ENCODE measurements around the gene DIS3L2. TPM values are rescaled to one million over a fixed set of nuclear protein-coding genes. Genes with fewer than 3 reads are reported as not detected.
"Not testable (repeated sequence)": the region's sequence is repeated elsewhere in the genome, so short reads cannot be mapped to it uniquely, and the experiment has no call there.

DIS3L2 gene
- total and polyA plus RNA-seq, 3 experiments from 2014 or later = 16.4 to 29.5 (median 28.6) TPM

GRCh38 chr2:232306741-232307305 is 345.3 kb downstream of the DIS3L2 start:
- POLR2A ChIA-PET = interaction anchor here (0.5 kb wide), 1 partner anchor 320 kb away, joined by 3 read pairs; no protein-coding TSS in a partner anchor
- Histone ChIP-seq H3K36me3 (ENCODE audit: insufficient read depth, low read length) (no peaks in the 10 kb centered on the region), H3K9me3 (ENCODE audit: low read length) (no peaks in the 10 kb centered on the region), H3K27ac (ENCODE audit: low read depth, low read length) (no peak overlapping the region), H3K27me3 (ENCODE audit: insufficient read depth, low read length, poor library complexity, severe bottlenecking) (no peaks in the 10 kb centered on the region), H3K4me1 (ENCODE audit: insufficient read depth, low read length) (peaks cover 33% of the 10 kb centered on the region), H3K4me3 (ENCODE audit: low read length) (no peak overlapping the region)
- Mint-ChIP-seq H3K27ac (peak overlapping the region; percentile 57 to 90 (median 84)), H3K36me3 (peaks cover 9 to 23% (median 11%) of the 10 kb centered on the region in 3 donors), H3K4me3 (peak overlapping the region in 3 of 7 donors; percentile 20 to 53 (median 30)), H3K27me3 (no peaks in the 10 kb centered on the region), H3K9me3 (peaks cover 0 to 2% (median 0%) of the 10 kb centered on the region in 5 donors), H3K4me1 (peaks cover 44 to 52% (median 49%) of the 10 kb centered on the region in 3 donors)
- no peak for DNase-seq
- CTCF ChIA-PET = interaction anchor here (0.8 to 2.2 kb wide), 4 partner anchors 9 to 19 kb away, joined by 3 to 9 read pairs (median 6); no protein-coding TSS in a partner anchor

DNA sequence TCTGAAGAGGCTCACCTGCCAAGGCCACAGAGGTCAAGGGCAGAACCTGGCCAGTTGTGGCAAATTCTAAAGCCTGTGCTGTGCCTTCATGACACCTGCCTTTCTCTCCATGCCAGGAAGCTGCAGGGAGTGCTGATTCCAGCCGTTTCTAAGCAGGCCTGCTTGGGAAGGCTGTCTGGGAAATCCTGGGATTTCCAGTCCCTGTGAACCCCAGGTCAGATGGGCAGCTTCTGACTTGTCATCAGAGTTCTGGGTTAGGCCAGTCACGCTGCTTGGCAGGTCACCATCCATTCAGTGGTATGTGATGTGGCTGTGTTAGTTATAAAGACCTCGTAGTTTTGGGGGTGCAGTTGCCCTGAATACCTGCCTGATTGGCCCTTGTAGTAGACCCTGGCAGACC is 346.3 kb downstream of the DIS3L2 start:
- Histone ChIP-seq H3K4me3 (ENCODE audit: low read length) (no peak overlapping the region), H3K27ac (ENCODE audit: low read depth, low read length) (no peak overlapping the region), H3K27me3 (ENCODE audit: insufficient read depth, low read length, poor library complexity, severe bottlenecking) (no peaks in the 10 kb centered on the region), H3K4me1 (ENCODE audit: insufficient read depth, low read length) (peaks cover 35% of the 10 kb centered on the region), H3K36me3 (ENCODE audit: insufficient read depth, low read length) (no peaks in the 10 kb centered on the region), H3K9me3 (ENCODE audit: low read length) (no peaks in the 10 kb centered on the region)
- Mint-ChIP-seq H3K36me3 (peaks cover 9 to 20% (median 11%) of the 10 kb centered on the region in 3 donors), H3K4me1 (peaks cover 50 to 62% (median 56%) of the 10 kb centered on the region in 3 donors), H3K27me3 (no peaks in the 10 kb centered on the region), H3K4me3 (no peak overlapping the region), H3K27ac (peak overlapping the region in 7 of 8 donors; percentile 83 to 97 (median 94)), H3K9me3 (peaks cover 0 to 2% (median 0%) of the 10 kb centered on the region in 5 donors)
- ChIA-PET CTCF (interaction anchor here (0.8 to 2.2 kb wide), 4 partner anchors 8 to 24 kb away, joined by 3 to 9 read pairs (median 3); no protein-coding TSS in a partner anchor), POLR2A (no interaction called here)
- no peak for DNase-seq

- CTCF ChIA-PET = interaction anchor here (1.1 to 1.8 kb wide), 3 partner anchors 10 to 17 kb away, joined by 3 to 6 read pairs (median 5); no protein-coding TSS in a partner anchor
- no peak for DNase-seq
- Histone ChIP-seq H3K9me3 (ENCODE audit: low read length) (no peaks in the 10 kb centered on the region), H3K27me3 (ENCODE audit: insufficient read depth, low read length, poor library complexity, severe bottlenecking) (no peaks in the 10 kb centered on the region), H3K4me3 (ENCODE audit: low read length) (no peak overlapping the region), H3K36me3 (ENCODE audit: insufficient read depth, low read length) (no peaks in the 10 kb centered on the region), H3K4me1 (ENCODE audit: insufficient read depth, low read length) (peaks cover 47% of the 10 kb centered on the region), H3K27ac (ENCODE audit: low read depth, low read length) (no peak overlapping the region)
- H3K36me3 Mint-ChIP-seq = peaks cover 5 to 15% (median 11%) of the 10 kb centered on the region in 3 donors
- H3K4me3 Mint-ChIP-seq = peak overlapping the region in 4 of 7 donors; percentile 14 to 74 (median 69)
- peaks cover 0 to 4% (median 0%) of the 10 kb centered on the region in 5 donors for H3K9me3 Mint-ChIP-seq
- POLR2A ChIA-PET = no interaction called here
- peak overlapping the region; percentile 83 to 97 (median 94) for H3K27ac Mint-ChIP-seq
- peaks cover 61 to 73% (median 67%) of the 10 kb centered on the region in 3 donors for H3K4me1 Mint-ChIP-seq
- H3K27me3 Mint-ChIP-seq = no peaks in the 10 kb centered on the region
These were observed 347.5 kb downstream of the DIS3L2 start for GRCh38 chr2:232308986-232309385.

DNA sequence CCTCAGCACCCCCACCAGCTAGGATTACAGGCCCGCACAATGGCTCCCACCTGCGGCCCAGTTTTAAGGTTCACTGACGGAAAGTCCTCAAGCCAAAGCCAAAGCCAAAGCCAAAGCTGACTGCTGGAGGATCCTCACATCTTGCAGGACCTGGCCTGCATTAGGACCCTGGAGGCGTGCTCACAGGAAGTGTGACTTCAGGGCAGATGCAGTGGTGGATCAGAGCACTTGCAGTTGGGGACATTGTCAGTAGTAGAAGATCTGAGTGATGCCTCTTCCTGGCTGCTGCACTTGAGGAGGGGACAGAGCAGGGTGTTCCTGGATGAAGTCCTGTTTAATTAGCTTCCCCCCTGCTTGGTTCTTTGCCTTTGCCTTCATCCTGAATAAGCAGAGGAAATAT is 348.1 kb downstream of the DIS3L2 start:
- CTCF ChIA-PET = interaction anchor here (0.7 to 2.7 kb wide), 5 partner anchors 11 to 17 kb away, joined by 3 to 11 read pairs (median 5); no protein-coding TSS in a partner anchor
- no peaks in the 10 kb centered on the region for H3K36me3 ChIP-seq (ENCODE audit: insufficient read depth, low read length)
- no peaks in the 10 kb centered on the region for H3K9me3 ChIP-seq (ENCODE audit: low read length)
- Mint-ChIP-seq H3K4me1 (peaks cover 66 to 79% (median 73%) of the 10 kb centered on the region in 3 donors), H3K27ac (peak overlapping the region; percentile 83 to 97 (median 94)), H3K4me3 (peak overlapping the region in 6 of 7 donors; percentile 69 to 90 (median 74)), H3K36me3 (peaks cover 2 to 11% (median 5%) of the 10 kb centered on the region in 3 donors), H3K9me3 (peaks cover 0 to 2% (median 1%) of the 10 kb centered on the region in 5 donors), H3K27me3 (no peaks in the 10 kb centered on the region)
- peak overlapping the region; percentile 11 for H3K4me3 ChIP-seq (ENCODE audit: low read length)
- peak in 2 of 5 donors; percentile 24 to 36 for DNase-seq
- H3K27ac ChIP-seq (ENCODE audit: low read depth, low read length) = peak overlapping the region; percentile 55
- H3K27me3 ChIP-seq (ENCODE audit: insufficient read depth, low read length, poor library complexity, severe bottlenecking) = no peaks in the 10 kb centered on the region
- POLR2A ChIA-PET = no interaction called here
- H3K4me1 ChIP-seq (ENCODE audit: insufficient read depth, low read length) = peaks cover 53% of the 10 kb centered on the region

DNA sequence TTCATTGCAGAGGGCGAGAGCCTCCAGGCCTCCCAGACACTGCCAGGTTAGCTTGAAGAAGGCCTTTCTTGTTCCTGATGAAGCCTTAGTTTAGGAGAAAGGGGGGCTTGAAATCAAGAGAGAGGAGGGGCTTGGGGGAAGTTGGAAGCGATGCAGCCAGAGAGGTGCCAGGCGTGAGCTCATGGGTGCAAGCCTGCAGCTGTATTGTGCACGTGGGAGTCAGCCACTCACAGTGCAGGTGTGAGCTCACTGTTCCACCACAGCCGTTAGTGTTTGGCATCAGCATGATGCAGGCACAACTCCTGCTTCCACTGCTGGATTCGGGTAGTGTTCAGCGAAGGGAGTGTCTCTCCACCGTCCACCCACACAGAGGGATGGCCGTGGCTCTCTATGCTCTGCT is 348.6 kb downstream of the DIS3L2 start:
- H3K4me1 ChIP-seq (ENCODE audit: insufficient read depth, low read length) = peaks cover 58% of the 10 kb centered on the region
- no peaks in the 10 kb centered on the region for H3K27me3 ChIP-seq (ENCODE audit: insufficient read depth, low read length, poor library complexity, severe bottlenecking)
- DNase-seq = peak in 4 of 5 donors; percentile 20 to 77 (median 46)
- peak overlapping the region; percentile 83 to 97 (median 94) for H3K27ac Mint-ChIP-seq
- CTCF ChIA-PET = interaction anchor here (0.7 to 2.7 kb wide), 5 partner anchors 10 to 17 kb away, joined by 3 to 11 read pairs (median 5); no protein-coding TSS in a partner anchor
- H3K4me3 Mint-ChIP-seq = peak overlapping the region in 6 of 7 donors; percentile 69 to 90 (median 74)
- H3K36me3 ChIP-seq (ENCODE audit: insufficient read depth, low read length) = no peaks in the 10 kb centered on the region
- peak overlapping the region; percentile 55 for H3K27ac ChIP-seq (ENCODE audit: low read depth, low read length)
- POLR2A ChIA-PET = no interaction called here
- H3K9me3 ChIP-seq (ENCODE audit: low read length) = no peaks in the 10 kb centered on the region
- H3K27me3 Mint-ChIP-seq = no peaks in the 10 kb centered on the region
- peaks cover 0 to 5% (median 1%) of the 10 kb centered on the region in 5 donors for H3K9me3 Mint-ChIP-seq
- H3K4me1 Mint-ChIP-seq = peaks cover 71 to 85% (median 79%) of the 10 kb centered on the region in 3 donors
- H3K4me3 ChIP-seq (ENCODE audit: low read length) = peak overlapping the region; percentile 11
- H3K36me3 Mint-ChIP-seq = peaks cover 1 to 11% (median 3%) of the 10 kb centered on the region in 3 donors

DNA sequence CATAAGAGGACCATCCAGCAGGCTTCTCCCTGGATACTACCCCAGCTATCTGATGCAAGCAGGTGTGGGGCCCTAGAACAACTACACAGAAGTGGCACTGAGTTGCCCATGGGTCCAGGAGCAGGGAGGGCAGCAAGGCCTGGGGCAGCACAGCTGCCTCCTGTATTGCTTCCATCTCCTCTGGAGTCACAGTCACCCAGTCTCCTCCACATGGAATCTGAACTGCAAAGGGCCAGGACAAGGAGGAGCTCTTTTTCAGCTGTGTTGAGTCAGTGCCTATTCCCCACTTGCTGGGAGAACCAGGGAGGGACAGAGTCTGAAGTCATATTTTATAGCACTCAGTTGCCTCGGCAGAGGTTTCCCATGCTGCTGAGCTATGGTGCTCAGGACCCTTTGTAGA is 349.2 kb downstream of the DIS3L2 start:
- Mint-ChIP-seq H3K36me3 (peaks cover 0 to 8% (median 0%) of the 10 kb centered on the region in 3 donors), H3K4me3 (peak overlapping the region in 6 of 7 donors; percentile 69 to 90 (median 74)), H3K9me3 (peaks cover 0 to 5% (median 1%) of the 10 kb centered on the region in 5 donors), H3K27me3 (no peaks in the 10 kb centered on the region), H3K4me1 (peaks cover 77 to 90% (median 85%) of the 10 kb centered on the region in 3 donors), H3K27ac (peak overlapping the region; percentile 83 to 97 (median 94))
- H3K4me3 ChIP-seq (ENCODE audit: low read length) = no peak overlapping the region
- H3K27me3 ChIP-seq (ENCODE audit: insufficient read depth, low read length, poor library complexity, severe bottlenecking) = no peaks in the 10 kb centered on the region
- H3K36me3 ChIP-seq (ENCODE audit: insufficient read depth, low read length) = no peaks in the 10 kb centered on the region
- CTCF ChIA-PET = interaction anchor here (1.7 to 2.7 kb wide), 4 partner anchors 12 to 18 kb away, joined by 5 to 11 read pairs (median 8); no protein-coding TSS in a partner anchor
- no peaks in the 10 kb centered on the region for H3K9me3 ChIP-seq (ENCODE audit: low read length)
- POLR2A ChIA-PET = no interaction called here
- peaks cover 64% of the 10 kb centered on the region for H3K4me1 ChIP-seq (ENCODE audit: insufficient read depth, low read length)
- peak overlapping the region; percentile 17 for H3K27ac ChIP-seq (ENCODE audit: low read depth, low read length)
- DNase-seq = no peak

GRCh38 chr2:232313645-232314044 is 352.1 kb downstream of the DIS3L2 start:
- Mint-ChIP-seq H3K27ac (peak overlapping the region in 6 of 8 donors; percentile 39 to 88 (median 76)), H3K4me1 (peaks cover 86 to 96% (median 96%) of the 10 kb centered on the region in 3 donors), H3K4me3 (peak overlapping the region in 4 of 7 donors; percentile 20 to 69 (median 65))
- H3K36me3 Mint-ChIP-seq; H3K27me3 ChIP-seq (ENCODE audit: insufficient read depth, low read length, poor library complexity, severe bottlenecking); H3K9me3 ChIP-seq (ENCODE audit: low read length); H3K4me3 ChIP-seq (ENCODE audit: low read length); H3K27ac ChIP-seq (ENCODE audit: low read depth, low read length); DNase-seq; H3K36me3 ChIP-seq (ENCODE audit: insufficient read depth, low read length); H3K9me3 Mint-ChIP-seq; POLR2A ChIA-PET; H3K27me3 Mint-ChIP-seq: not testable (repeated sequence)
- CTCF ChIA-PET = interaction anchor here (2.7 kb wide), 1 partner anchor 12 kb away, joined by 10 read pairs; no protein-coding TSS in a partner anchor
- H3K4me1 ChIP-seq (ENCODE audit: insufficient read depth, low read length) = peaks cover 90% of the 10 kb centered on the region

Measured in CD8-positive, alpha-beta memory T cell (primary cell).